ENCODE data around the gene SDK1. TPM values are rescaled to one million over a fixed set of nuclear protein-coding genes. Genes with fewer than 3 reads are reported as not detected.

SDK1 gene
- polyA plus RNA-seq, 2 of the 4 experiments (the other 2 are of a cell fraction), result 0.12 to 0.28 TPM

DNA sequence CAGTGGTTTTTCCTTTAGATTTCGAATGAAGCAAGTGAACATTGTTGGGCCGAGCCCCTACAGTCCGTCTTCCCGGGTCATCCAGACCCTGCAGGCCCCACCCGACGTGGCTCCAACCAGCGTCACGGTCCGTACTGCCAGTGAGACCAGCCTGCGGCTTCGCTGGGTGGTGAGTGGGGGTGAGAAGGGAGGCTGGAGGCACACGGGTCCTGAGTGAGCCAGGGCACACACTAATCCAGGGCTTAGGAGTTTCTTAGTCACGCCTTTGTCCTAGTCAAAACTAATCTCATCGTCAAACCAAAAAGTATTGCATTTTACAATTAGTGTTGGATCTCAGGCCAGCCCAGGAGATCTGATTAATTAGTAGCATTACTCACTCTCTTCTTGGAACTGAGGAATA is 812.2 kb downstream of the SDK1 start:
- Histone ChIP-seq H3K4me3 (no peak overlapping the region), H3K9me3 (0 out of 3 replicates have a peak, but pooled peaks cover 3% of the 10 kb centered on the region), H3K4me1 (no peaks in the 10 kb centered on the region), H3K27ac (no peak overlapping the region), H3K4me2 (no peak overlapping the region)
- CTCF ChIA-PET, result interaction anchor here (3.2 kb wide), 1 partner anchor 10 kb away, joined by 14 read pairs; no protein-coding TSS in a partner anchor
- FAIRE-seq, result no peak
- WGBS (ENCODE audit: missing lambda C conversion rate), result 32% methylated on average over 12 of the region's 14 CpGs
- POLR2A ChIA-PET, result no interaction called here
- TF ChIP-seq SREBF2 (IDR thresholded peaks at IDR 0.05) (no peak), HOXA7 (CRISPR knock-in tag; IDR thresholded peaks at IDR 0.05) (no peak), HOXB5 (CRISPR knock-in tag; IDR thresholded peaks at IDR 0.05) (no peak), KDM1A (IDR thresholded peaks at IDR 0.05; ENCODE audit: low read depth) (no peak), PHF8 (IDR thresholded peaks at IDR 0.05; ENCODE audit: borderline replicate concordance, low read depth) (no peak), HEYL (CRISPR knock-in tag; IDR thresholded peaks at IDR 0.05) (no peak), MAZ (IDR thresholded peaks at IDR 0.05; ENCODE audit: borderline replicate concordance, low read depth, low read length) (no peak), CBX2 (IDR thresholded peaks at IDR 0.05; ENCODE audit: borderline replicate concordance, low read depth) (no peak)
- TF ChIP-seq, protein P1, sequence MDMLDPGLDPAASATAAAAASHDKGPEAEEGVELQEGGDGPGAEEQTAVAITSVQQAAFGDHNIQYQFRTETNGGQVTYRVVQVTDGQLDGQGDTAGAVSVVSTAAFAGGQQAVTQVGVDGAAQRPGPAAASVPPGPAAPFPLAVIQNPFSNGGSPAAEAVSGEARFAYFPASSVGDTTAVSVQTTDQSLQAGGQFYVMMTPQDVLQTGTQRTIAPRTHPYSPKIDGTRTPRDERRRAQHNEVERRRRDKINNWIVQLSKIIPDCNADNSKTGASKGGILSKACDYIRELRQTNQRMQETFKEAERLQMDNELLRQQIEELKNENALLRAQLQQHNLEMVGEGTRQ (IDR thresholded peaks at IDR 0.05), result no peak
- TF ChIP-seq, protein P2, sequence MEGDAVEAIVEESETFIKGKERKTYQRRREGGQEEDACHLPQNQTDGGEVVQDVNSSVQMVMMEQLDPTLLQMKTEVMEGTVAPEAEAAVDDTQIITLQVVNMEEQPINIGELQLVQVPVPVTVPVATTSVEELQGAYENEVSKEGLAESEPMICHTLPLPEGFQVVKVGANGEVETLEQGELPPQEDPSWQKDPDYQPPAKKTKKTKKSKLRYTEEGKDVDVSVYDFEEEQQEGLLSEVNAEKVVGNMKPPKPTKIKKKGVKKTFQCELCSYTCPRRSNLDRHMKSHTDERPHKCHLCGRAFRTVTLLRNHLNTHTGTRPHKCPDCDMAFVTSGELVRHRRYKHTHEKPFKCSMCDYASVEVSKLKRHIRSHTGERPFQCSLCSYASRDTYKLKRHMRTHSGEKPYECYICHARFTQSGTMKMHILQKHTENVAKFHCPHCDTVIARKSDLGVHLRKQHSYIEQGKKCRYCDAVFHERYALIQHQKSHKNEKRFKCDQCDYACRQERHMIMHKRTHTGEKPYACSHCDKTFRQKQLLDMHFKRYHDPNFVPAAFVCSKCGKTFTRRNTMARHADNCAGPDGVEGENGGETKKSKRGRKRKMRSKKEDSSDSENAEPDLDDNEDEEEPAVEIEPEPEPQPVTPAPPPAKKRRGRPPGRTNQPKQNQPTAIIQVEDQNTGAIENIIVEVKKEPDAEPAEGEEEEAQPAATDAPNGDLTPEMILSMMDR (IDR thresholded peaks at IDR 0.05), result no peak
- no peak for ATAC-seq
- no peak for DNase-seq (ENCODE audit: low read depth in 1 of 2, low spot score in 1 of 2)

DNA sequence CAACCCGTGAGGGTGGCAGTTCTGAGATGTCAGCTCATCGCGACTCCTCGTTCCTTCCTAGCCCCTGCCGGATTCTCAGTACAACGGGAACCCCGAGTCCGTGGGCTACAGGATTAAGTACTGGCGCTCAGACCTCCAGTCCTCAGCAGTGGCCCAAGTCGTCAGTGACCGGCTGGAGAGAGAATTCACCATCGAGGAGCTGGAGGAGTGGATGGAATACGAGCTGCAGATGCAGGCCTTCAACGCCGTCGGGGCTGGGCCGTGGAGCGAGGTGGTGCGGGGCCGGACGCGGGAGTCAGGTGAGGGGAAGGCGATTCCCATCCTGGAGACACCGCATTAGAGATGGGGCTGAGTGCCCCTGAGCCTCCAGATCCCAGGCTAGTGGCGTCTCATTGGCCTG is 812.9 kb downstream of the SDK1 start:
- TF ChIP-seq KDM5A (IDR thresholded peaks at IDR 0.05), result no peak
- TF ChIP-seq MYC (IDR thresholded peaks at IDR 0.05; ENCODE audit: borderline replicate concordance, low read length), result no peak
- TF ChIP-seq, protein P3, sequence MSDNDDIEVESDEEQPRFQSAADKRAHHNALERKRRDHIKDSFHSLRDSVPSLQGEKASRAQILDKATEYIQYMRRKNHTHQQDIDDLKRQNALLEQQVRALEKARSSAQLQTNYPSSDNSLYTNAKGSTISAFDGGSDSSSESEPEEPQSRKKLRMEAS (IDR thresholded peaks at IDR 0.05), result no peak
- no peak for TF ChIP-seq RAD21 (conservative IDR thresholded peaks at IDR 0.05 in 1 of 2, IDR thresholded peaks at IDR 0.05 in 1 of 2)
- no peak for TF ChIP-seq EP300 (IDR thresholded peaks at IDR 0.05)
- TF ChIP-seq, protein P4, sequence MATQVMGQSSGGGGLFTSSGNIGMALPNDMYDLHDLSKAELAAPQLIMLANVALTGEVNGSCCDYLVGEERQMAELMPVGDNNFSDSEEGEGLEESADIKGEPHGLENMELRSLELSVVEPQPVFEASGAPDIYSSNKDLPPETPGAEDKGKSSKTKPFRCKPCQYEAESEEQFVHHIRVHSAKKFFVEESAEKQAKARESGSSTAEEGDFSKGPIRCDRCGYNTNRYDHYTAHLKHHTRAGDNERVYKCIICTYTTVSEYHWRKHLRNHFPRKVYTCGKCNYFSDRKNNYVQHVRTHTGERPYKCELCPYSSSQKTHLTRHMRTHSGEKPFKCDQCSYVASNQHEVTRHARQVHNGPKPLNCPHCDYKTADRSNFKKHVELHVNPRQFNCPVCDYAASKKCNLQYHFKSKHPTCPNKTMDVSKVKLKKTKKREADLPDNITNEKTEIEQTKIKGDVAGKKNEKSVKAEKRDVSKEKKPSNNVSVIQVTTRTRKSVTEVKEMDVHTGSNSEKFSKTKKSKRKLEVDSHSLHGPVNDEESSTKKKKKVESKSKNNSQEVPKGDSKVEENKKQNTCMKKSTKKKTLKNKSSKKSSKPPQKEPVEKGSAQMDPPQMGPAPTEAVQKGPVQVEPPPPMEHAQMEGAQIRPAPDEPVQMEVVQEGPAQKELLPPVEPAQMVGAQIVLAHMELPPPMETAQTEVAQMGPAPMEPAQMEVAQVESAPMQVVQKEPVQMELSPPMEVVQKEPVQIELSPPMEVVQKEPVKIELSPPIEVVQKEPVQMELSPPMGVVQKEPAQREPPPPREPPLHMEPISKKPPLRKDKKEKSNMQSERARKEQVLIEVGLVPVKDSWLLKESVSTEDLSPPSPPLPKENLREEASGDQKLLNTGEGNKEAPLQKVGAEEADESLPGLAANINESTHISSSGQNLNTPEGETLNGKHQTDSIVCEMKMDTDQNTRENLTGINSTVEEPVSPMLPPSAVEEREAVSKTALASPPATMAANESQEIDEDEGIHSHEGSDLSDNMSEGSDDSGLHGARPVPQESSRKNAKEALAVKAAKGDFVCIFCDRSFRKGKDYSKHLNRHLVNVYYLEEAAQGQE (IDR thresholded peaks at IDR 0.05), result no peak
- Histone ChIP-seq H3K9me3 (peaks cover 6% of the 10 kb centered on the region; the same call in 1 of the 3 replicates), H3K27ac (no peak overlapping the region), H3K4me1 (no peaks in the 10 kb centered on the region), H3K4me2 (no peak overlapping the region), H3K4me3 (no peak overlapping the region)
- CTCF ChIA-PET, result interaction anchor here (3.2 kb wide), 1 partner anchor 11 kb away, joined by 14 read pairs; no protein-coding TSS in a partner anchor
- DNase-seq (ENCODE audit: low read depth in 1 of 2, low spot score in 1 of 2) (no peak), ATAC-seq (no peak), FAIRE-seq (no peak)
- WGBS (ENCODE audit: missing lambda C conversion rate), result 54% methylated on average over 22 of the region's 25 CpGs
- POLR2A ChIA-PET, result no interaction called here

DNA sequence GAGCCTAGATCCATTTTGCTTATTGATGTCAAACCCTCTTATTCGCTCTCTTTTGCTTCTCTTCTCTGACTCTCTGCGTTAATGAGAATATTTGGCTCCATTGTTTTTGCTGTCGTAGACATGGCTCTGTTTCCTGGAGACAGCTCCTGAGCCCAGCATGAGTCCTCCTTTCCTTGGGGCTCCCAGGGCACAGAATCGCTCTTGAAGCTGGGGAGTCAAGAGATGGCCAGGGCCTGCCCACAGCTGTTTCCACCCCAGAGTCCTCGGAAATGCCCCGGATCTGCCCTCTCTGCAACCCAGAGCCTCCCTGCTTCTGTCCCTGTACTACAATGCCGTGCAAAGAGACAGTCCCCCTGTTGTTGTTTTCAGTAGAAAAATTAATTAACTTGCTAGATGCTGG is 814.4 kb downstream of the SDK1 start:
- no peak for DNase-seq (ENCODE audit: low read depth in 1 of 2, low spot score in 1 of 2)
- FAIRE-seq, result no peak
- 22% methylated on average over 7 of the region's 7 CpGs for WGBS (ENCODE audit: missing lambda C conversion rate)
- no peak overlapping the region for H3K4me3 ChIP-seq
- no peak for TF ChIP-seq ZNF302 (CRISPR knock-in tag; IDR thresholded peaks at IDR 0.05)
- no peak overlapping the region for H3K4me2 ChIP-seq
- POLR2A ChIA-PET, result no interaction called here
- no peaks in the 10 kb centered on the region for H3K4me1 ChIP-seq
- no peak overlapping the region for H3K27ac ChIP-seq
- CTCF ChIA-PET, result interaction anchor here (3.2 kb wide), 1 partner anchor 13 kb away, joined by 14 read pairs; no protein-coding TSS in a partner anchor
- ATAC-seq, result no peak
- peaks cover 17% of the 10 kb centered on the region; the same call in 2 of the 3 replicates for H3K9me3 ChIP-seq

All from A549 (cell line).